Measurements from ENCODE around the gene ZBTB7A. TPM values are rescaled to one million over a fixed set of nuclear protein-coding genes. Genes with fewer than 3 reads are reported as not detected.

ZBTB7A gene
- total RNA-seq, 1 donor: 42.7 TPM

DNA sequence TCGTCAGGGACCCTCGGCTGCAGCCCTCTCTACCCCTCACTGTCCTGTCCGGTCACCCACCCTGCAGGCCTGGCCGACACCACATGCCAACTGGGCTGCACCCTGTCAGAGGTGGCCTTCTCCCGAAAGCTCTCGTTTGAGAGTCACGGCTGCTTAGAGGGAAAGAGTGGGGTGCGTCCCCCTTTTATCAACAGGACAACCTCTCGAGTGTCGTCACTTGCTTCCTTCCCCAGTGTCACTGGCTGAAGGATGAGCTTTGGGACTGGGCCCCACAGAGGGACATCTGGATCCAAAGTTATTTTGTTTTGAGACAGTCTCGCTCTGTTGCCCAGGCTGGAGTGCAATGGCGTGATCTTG lies 28.8 kb upstream of the ZBTB7A start:
- Histone ChIP-seq H3K27ac (ENCODE audit: low read depth, low read length) (no peak overlapping the region), H3K27me3 (ENCODE audit: insufficient read depth, low read length) (no peaks in the 10 kb centered on the region), H4K20me1 (ENCODE audit: insufficient read depth, low read length) (no peaks in the 10 kb centered on the region), H2AFZ (ENCODE audit: low read length) (no peak overlapping the region), H3K79me2 (ENCODE audit: insufficient read depth, low read length) (no peaks in the 10 kb centered on the region), H3K36me3 (ENCODE audit: insufficient read depth, low read length) (peaks cover 22% of the 10 kb centered on the region), H3K4me1 (ENCODE audit: insufficient read depth, low read length) (peaks cover 3% of the 10 kb centered on the region), H3K4me2 (ENCODE audit: insufficient read depth, low read length) (no peak overlapping the region), H3K9me3 (ENCODE audit: low read depth, low read length) (no peaks in the 10 kb centered on the region), H3K4me3 (ENCODE audit: insufficient read depth, low read length) (no peak overlapping the region)
- DNase-seq (ENCODE audit: insufficient read length, low spot score, missing footprints): peak; percentile 66
- TF ChIP-seq, protein P1, sequence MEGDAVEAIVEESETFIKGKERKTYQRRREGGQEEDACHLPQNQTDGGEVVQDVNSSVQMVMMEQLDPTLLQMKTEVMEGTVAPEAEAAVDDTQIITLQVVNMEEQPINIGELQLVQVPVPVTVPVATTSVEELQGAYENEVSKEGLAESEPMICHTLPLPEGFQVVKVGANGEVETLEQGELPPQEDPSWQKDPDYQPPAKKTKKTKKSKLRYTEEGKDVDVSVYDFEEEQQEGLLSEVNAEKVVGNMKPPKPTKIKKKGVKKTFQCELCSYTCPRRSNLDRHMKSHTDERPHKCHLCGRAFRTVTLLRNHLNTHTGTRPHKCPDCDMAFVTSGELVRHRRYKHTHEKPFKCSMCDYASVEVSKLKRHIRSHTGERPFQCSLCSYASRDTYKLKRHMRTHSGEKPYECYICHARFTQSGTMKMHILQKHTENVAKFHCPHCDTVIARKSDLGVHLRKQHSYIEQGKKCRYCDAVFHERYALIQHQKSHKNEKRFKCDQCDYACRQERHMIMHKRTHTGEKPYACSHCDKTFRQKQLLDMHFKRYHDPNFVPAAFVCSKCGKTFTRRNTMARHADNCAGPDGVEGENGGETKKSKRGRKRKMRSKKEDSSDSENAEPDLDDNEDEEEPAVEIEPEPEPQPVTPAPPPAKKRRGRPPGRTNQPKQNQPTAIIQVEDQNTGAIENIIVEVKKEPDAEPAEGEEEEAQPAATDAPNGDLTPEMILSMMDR (IDR thresholded peaks at IDR 0.05; ENCODE audit: extremely low read depth, low read depth, low read length): no peak

DNA sequence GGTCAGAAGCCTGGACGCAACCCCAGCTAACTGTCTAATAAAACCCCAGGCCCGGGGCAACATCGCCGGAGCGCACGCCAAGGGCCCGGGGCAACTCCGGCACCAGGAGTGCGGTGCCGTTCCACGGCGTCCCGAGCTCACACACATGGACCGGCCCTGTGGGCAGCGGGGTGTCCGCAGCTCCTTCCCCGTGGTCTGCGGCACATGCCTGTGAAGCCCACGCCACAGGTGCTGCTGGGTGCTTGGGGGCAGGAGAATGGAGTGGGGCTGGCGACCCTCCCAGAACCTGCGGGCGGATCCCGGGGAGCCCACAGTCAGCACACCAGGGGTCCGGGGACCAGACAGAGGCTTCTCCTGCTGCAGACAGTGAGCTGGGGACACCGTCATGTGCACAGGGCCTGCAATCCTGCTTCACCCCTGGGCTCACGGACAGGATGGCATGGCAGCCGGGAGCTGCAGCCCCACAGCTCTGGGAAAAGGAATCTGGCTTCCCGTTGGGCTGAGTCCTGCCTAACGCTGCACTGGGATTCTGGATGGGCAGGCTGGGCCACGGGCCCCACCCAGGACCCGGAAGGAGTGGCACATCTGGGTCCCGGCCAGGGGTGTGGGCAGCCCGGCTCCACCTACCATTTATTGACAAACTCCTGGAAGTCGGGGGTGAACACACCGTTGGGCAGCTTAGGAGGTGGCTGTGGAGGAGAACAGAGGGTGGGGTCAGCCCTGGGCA lies 28.2 kb upstream of the ZBTB7A start:
- TF ChIP-seq, protein P1 (IDR thresholded peaks at IDR 0.05; ENCODE audit: extremely low read depth, low read depth, low read length): no peak
- H3K79me2 ChIP-seq (ENCODE audit: insufficient read depth, low read length): no peaks in the 10 kb centered on the region
- H2AFZ ChIP-seq (ENCODE audit: low read length): no peak overlapping the region
- DNase-seq (ENCODE audit: insufficient read length, low spot score, missing footprints): peak; percentile 71
- no peaks in the 10 kb centered on the region for H3K27me3 ChIP-seq (ENCODE audit: insufficient read depth, low read length)
- H3K9me3 ChIP-seq (ENCODE audit: low read depth, low read length): no peaks in the 10 kb centered on the region
- no peak overlapping the region for H3K4me2 ChIP-seq (ENCODE audit: insufficient read depth, low read length)
- H3K4me1 ChIP-seq (ENCODE audit: insufficient read depth, low read length): peaks cover 3% of the 10 kb centered on the region
- no peak overlapping the region for H3K4me3 ChIP-seq (ENCODE audit: insufficient read depth, low read length)
- peaks cover 23% of the 10 kb centered on the region for H3K36me3 ChIP-seq (ENCODE audit: insufficient read depth, low read length)
- H4K20me1 ChIP-seq (ENCODE audit: insufficient read depth, low read length): no peaks in the 10 kb centered on the region
- no peak overlapping the region for H3K27ac ChIP-seq (ENCODE audit: low read depth, low read length)

DNA sequence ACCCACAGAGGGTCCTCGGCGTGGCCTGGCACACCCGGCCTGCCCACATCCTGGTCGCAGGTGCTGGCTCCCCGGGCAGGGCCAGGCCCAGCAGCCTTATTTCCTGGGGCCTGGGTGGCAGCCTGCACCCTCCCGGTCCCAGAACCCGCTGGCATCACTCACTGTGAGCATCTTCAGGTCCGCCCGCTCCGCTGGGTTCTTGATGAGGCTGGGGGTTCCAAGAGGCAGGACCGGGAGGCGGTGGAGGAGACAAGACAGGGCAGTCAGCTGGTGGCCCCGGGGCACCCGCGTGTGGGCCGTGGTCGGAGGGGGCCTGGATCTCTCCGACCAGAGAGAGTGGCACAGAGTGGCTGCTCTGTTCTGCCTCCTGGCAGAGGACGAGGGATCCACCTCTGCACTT lies 27.6 kb upstream of the ZBTB7A start:
- H4K20me1 ChIP-seq (ENCODE audit: insufficient read depth, low read length): no peaks in the 10 kb centered on the region
- TF ChIP-seq, protein P1 (IDR thresholded peaks at IDR 0.05; ENCODE audit: extremely low read depth, low read depth, low read length): no peak
- H3K4me2 ChIP-seq (ENCODE audit: insufficient read depth, low read length): no peak overlapping the region
- no peak for DNase-seq (ENCODE audit: insufficient read length, low spot score, missing footprints)
- no peak overlapping the region for H3K27ac ChIP-seq (ENCODE audit: low read depth, low read length)
- H3K9me3 ChIP-seq (ENCODE audit: low read depth, low read length): no peaks in the 10 kb centered on the region
- H3K4me3 ChIP-seq (ENCODE audit: insufficient read depth, low read length): no peak overlapping the region
- H3K79me2 ChIP-seq (ENCODE audit: insufficient read depth, low read length): no peaks in the 10 kb centered on the region
- no peaks in the 10 kb centered on the region for H3K27me3 ChIP-seq (ENCODE audit: insufficient read depth, low read length)
- H2AFZ ChIP-seq (ENCODE audit: low read length): no peak overlapping the region
- H3K36me3 ChIP-seq (ENCODE audit: insufficient read depth, low read length): peaks cover 28% of the 10 kb centered on the region
- peaks cover 3% of the 10 kb centered on the region for H3K4me1 ChIP-seq (ENCODE audit: insufficient read depth, low read length)

DNA sequence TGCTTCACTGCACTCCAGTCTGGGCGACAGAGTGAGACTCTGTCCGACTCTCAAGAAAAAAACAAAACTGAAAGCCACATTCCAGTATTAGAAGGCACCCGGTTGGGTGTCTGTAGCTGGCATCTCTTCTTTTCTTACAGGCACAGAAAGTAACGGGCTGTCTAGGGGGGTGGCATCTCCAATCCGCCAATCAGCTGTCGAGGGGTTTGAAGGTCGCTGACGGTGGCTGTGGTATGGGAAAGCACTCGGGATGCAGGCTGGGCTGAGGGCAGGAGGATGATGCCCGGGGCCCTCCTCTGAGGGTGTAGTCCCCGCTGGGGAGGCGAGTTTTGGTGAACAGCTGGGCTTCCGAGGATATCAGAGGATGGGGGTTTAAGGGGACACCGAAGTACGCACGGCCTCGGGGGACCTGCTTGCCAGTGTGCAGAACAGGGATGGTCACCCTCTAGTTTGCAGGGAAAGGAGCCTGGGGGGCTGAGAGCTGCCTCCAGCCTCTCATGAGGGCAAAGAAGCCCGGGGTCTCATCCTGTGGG lies 27.0 kb upstream of the ZBTB7A start:
- TF ChIP-seq, protein P1 (IDR thresholded peaks at IDR 0.05; ENCODE audit: extremely low read depth, low read depth, low read length): no peak
- Histone ChIP-seq H2AFZ (ENCODE audit: low read length) (no peak overlapping the region), H3K36me3 (ENCODE audit: insufficient read depth, low read length) (peaks cover 22% of the 10 kb centered on the region)

More for the DNA sequence above, 27.0 kb upstream of the ZBTB7A start:
- Histone ChIP-seq H3K9me3 (ENCODE audit: low read depth, low read length) (no peaks in the 10 kb centered on the region), H3K27me3 (ENCODE audit: insufficient read depth, low read length) (no peaks in the 10 kb centered on the region), H3K79me2 (ENCODE audit: insufficient read depth, low read length) (no peaks in the 10 kb centered on the region), H3K27ac (ENCODE audit: low read depth, low read length) (no peak overlapping the region), H3K4me2 (ENCODE audit: insufficient read depth, low read length) (no peak overlapping the region), H4K20me1 (ENCODE audit: insufficient read depth, low read length) (no peaks in the 10 kb centered on the region), H3K4me3 (ENCODE audit: insufficient read depth, low read length) (no peak overlapping the region), H3K4me1 (ENCODE audit: insufficient read depth, low read length) (peaks cover 3% of the 10 kb centered on the region)
- DNase-seq (ENCODE audit: insufficient read length, low spot score, missing footprints): peak; percentile 74
